Panc1 (cell line): ENCODE measurements around the gene HEG1. TPM values are rescaled to one million over a fixed set of nuclear protein-coding genes. Genes with fewer than 3 reads are reported as not detected.

Experiments
- ATAC-seq: fragments of 200-7000 bp; cut with Tn5 transposase; 2 replicates; pipeline ENCODE4 v1.9.1; 2020; ENCODE audit warnings: mild to moderate bottlenecking, moderate library complexity
- BruUV-seq: library from RNA; stranded (reverse); fragments of 400-500 nt; replicated peaks from 2 replicates; lab custom pipeline; 2021; lab: Mats Ljungman, UMichigan
- CTCF ChIA-PET: fragments of 300-600 bp; sonication (Branson Sonifier 250); formaldehyde crosslinking; loops from one replicate; lab custom pipeline; 2022; ENCODE audit warnings: antibody characterized with exemption; lab: Charles Lee
- POLR2A ChIA-PET: fragments of 300-600 bp; sonication (Branson Sonifier 250); formaldehyde crosslinking; loops from one replicate; lab custom pipeline; 2022; ENCODE audit warnings: antibody characterized with exemption; lab: Charles Lee
- DNase-seq: peaks from one replicate; pipeline ENCODE4 v3.0.0-alpha.2; 2010; ENCODE audit warnings: low read depth, low spot score
- H3K27ac ChIP-seq: 2 replicates; pipeline ENCODE4 v1.5.1; 2011; ENCODE audit warnings: mild to moderate bottlenecking, low read length, inconsistent platforms
- H3K27me3 ChIP-seq: fragments of 200-500 bp; sonication (Bioruptor generic); 2 replicates; pipeline ENCODE4 v1.6.0; 2014; ENCODE audit warnings: low read length, inconsistent platforms; ENCODE audit not compliant: control insufficient read depth, insufficient read depth
- H3K36me3 ChIP-seq: fragments of 200-500 bp; sonication (Bioruptor generic); 2 replicates; pipeline ENCODE4 v1.5.1; 2014; ENCODE audit warnings: inconsistent platforms, mild to moderate bottlenecking, low read length, moderate library complexity; ENCODE audit not compliant: control insufficient read depth, insufficient read depth
- H3K4me1 ChIP-seq: 2 replicates; pipeline ENCODE4 v1.5.1; 2011; ENCODE audit warnings: inconsistent platforms, mild to moderate bottlenecking, low read length, moderate library complexity; ENCODE audit not compliant: control insufficient read depth, insufficient read depth
- H3K4me3 ChIP-seq, 2 experiments: 2 replicates each; pipeline ENCODE4 v1.5.1; 2011 to 2012; ENCODE audit warnings: low read depth in 2 of 2, low read length in 2 of 2, mild to moderate bottlenecking in 2 of 2, inconsistent platforms in 1 of 2, moderate library complexity in 1 of 2
- H3K9me3 ChIP-seq: fragments of 200-500 bp; sonication (Bioruptor generic); 2 replicates; pipeline ENCODE4 v1.5.1; 2014; ENCODE audit warnings: low read depth, mild to moderate bottlenecking, inconsistent platforms, low read length, moderate library complexity; ENCODE audit not compliant: control insufficient read depth, insufficient read depth
- POLR2AphosphoS5 ChIP-seq: IDR thresholded peaks from 2 replicates; pipeline ENCODE4 v1.6.1; 2012; ENCODE audit warnings: mild to moderate bottlenecking, low read depth, low read length, moderate library complexity
- SIN3A ChIP-seq: IDR thresholded peaks from 2 replicates; pipeline ENCODE4 v1.6.1; 2012; ENCODE audit warnings: low read depth, mild to moderate bottlenecking, low read length, moderate library complexity, borderline replicate concordance; ENCODE audit not compliant: insufficient read depth
- TCF7L2 ChIP-seq: IDR thresholded peaks from 2 replicates; pipeline ENCODE4 v1.6.1; 2011; ENCODE audit warnings: mild to moderate bottlenecking, low read depth, low read length, inconsistent platforms
- in situ Hi-C: cut with HindIII; loops from 2 replicates; pipeline ENCODE4 v1.10.0; 2016; ENCODE audit warnings: low sequenced_read_pairs, low pct_unique_long_range_greater_than_20kb
- intact Hi-C: fragments of 100-400 bp; cut with micrococcal nuclease; formaldehyde crosslinking; loops from one replicate; pipeline ENCODE4 v1.10.0; 2022; ENCODE audit not compliant: unreplicated experiment
- total RNA-seq: library from RNA; stranded (reverse); gene quantifications from one replicate; pipeline ENCODE4 v1.2.1, GENCODE V29; 2021; ENCODE audit not compliant: unreplicated experiment
- TF ChIP-seq, protein P1 (sequence below): fragments of 450-650 bp; IDR thresholded peaks from 2 replicates; pipeline ENCODE4 v1.5.1; 2017; ENCODE audit warnings: mild to moderate bottlenecking
- TF ChIP-seq, protein P2 (sequence below), 2 experiments: IDR thresholded peaks; 2 replicates each; pipeline ENCODE4 v1.6.1; 2011 to 2012; ENCODE audit warnings: low read depth in 2 of 2, control low read depth in 1 of 2, low read length in 1 of 2, mild to moderate bottlenecking in 1 of 2, moderate library complexity in 1 of 2; ENCODE audit not compliant: insufficient read depth in 1 of 2

Gene HEG1
- total RNA-seq, 1 experiment from 2014 or later, result 141 TPM

DNA sequence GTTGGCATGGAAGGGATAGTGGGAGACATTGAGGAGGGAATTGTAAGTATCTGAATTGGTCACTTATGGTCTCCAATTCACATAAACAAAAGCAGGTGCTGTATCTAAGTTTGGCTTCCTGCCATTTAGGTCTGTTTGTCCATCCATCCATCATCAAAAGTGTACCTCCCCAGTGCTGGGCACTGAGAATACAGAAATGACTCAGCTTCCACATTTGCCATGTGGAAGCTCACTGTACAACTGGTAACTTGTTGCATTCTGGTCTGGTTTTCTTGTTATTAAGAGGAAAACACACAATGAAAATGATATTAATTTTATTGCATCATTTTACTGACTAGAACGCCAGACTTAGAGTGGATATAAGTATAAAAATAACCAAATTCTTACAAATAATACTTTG, 90.4 kb downstream of the HEG1 start:
- ChIA-PET CTCF (no interaction called here), POLR2A (no interaction called here)
- H3K27me3 ChIP-seq, result no peaks in the 10 kb centered on the region
- in situ Hi-C loops (no loop called here), intact Hi-C loops (no loop called here)
- no peak for ATAC-seq
- H3K27ac ChIP-seq, result no peak overlapping the region
- TF ChIP-seq POLR2AphosphoS5 (no peak), TCF7L2 (no peak), SIN3A (no peak)
- TF ChIP-seq, protein P1, sequence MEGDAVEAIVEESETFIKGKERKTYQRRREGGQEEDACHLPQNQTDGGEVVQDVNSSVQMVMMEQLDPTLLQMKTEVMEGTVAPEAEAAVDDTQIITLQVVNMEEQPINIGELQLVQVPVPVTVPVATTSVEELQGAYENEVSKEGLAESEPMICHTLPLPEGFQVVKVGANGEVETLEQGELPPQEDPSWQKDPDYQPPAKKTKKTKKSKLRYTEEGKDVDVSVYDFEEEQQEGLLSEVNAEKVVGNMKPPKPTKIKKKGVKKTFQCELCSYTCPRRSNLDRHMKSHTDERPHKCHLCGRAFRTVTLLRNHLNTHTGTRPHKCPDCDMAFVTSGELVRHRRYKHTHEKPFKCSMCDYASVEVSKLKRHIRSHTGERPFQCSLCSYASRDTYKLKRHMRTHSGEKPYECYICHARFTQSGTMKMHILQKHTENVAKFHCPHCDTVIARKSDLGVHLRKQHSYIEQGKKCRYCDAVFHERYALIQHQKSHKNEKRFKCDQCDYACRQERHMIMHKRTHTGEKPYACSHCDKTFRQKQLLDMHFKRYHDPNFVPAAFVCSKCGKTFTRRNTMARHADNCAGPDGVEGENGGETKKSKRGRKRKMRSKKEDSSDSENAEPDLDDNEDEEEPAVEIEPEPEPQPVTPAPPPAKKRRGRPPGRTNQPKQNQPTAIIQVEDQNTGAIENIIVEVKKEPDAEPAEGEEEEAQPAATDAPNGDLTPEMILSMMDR, result no peak
- TF ChIP-seq, protein P2, sequence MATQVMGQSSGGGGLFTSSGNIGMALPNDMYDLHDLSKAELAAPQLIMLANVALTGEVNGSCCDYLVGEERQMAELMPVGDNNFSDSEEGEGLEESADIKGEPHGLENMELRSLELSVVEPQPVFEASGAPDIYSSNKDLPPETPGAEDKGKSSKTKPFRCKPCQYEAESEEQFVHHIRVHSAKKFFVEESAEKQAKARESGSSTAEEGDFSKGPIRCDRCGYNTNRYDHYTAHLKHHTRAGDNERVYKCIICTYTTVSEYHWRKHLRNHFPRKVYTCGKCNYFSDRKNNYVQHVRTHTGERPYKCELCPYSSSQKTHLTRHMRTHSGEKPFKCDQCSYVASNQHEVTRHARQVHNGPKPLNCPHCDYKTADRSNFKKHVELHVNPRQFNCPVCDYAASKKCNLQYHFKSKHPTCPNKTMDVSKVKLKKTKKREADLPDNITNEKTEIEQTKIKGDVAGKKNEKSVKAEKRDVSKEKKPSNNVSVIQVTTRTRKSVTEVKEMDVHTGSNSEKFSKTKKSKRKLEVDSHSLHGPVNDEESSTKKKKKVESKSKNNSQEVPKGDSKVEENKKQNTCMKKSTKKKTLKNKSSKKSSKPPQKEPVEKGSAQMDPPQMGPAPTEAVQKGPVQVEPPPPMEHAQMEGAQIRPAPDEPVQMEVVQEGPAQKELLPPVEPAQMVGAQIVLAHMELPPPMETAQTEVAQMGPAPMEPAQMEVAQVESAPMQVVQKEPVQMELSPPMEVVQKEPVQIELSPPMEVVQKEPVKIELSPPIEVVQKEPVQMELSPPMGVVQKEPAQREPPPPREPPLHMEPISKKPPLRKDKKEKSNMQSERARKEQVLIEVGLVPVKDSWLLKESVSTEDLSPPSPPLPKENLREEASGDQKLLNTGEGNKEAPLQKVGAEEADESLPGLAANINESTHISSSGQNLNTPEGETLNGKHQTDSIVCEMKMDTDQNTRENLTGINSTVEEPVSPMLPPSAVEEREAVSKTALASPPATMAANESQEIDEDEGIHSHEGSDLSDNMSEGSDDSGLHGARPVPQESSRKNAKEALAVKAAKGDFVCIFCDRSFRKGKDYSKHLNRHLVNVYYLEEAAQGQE (IDR thresholded peaks at IDR 0.05; ENCODE audit: insufficient read depth in 1 of 2, low read depth in 2 of 2, low read length in 1 of 2), result no peak
- no TSS peak for BruUV-seq
- H3K4me3 ChIP-seq, result no peak overlapping the region
- H3K9me3 ChIP-seq, result no peaks in the 10 kb centered on the region
- peaks cover 11% of the 10 kb centered on the region for H3K4me1 ChIP-seq
- no peak for DNase-seq
- H3K36me3 ChIP-seq, result no peaks in the 10 kb centered on the region

DNA sequence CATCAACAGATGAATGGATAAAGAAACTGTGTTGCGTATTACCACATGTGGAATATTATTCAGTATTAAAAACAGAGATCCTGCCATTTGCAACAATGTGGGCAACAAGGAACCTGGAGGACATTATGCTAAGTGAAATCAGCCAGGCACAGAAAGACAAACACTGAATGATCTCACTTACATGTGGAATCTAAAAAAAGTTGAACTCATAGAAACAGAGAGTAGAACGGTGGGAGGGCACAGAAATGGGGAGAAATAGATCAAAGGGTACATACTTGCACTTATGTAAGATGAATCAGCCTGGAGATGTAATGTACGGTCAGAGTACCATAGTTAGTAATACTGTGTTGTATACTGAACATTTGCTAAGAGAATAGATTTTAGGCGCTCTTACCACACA, 91.4 kb downstream of the HEG1 start:
- ChIA-PET POLR2A (no interaction called here), CTCF (interaction anchor here (1.1 kb wide), 1 partner anchor 35 kb away, joined by 3 read pairs; no protein-coding TSS in a partner anchor)
- no peak for DNase-seq
- ATAC-seq, result no peak
- peak overlapping the region; percentile 5; the same call in 1 of the 2 replicates for H3K27ac ChIP-seq
- no TSS peak for BruUV-seq
- intact Hi-C loops (no loop called here), in situ Hi-C loops (no loop called here)
- H3K36me3 ChIP-seq, result no peaks in the 10 kb centered on the region
- no peak overlapping the region for H3K4me3 ChIP-seq
- TF ChIP-seq, protein P2 (IDR thresholded peaks at IDR 0.05; ENCODE audit: insufficient read depth in 1 of 2, low read depth in 2 of 2, low read length in 1 of 2), result no peak
- TF ChIP-seq SIN3A (no peak), TCF7L2 (no peak), POLR2AphosphoS5 (no peak)
- TF ChIP-seq, protein P1, result no peak
- H3K9me3 ChIP-seq, result no peaks in the 10 kb centered on the region
- peaks cover 11% of the 10 kb centered on the region for H3K4me1 ChIP-seq
- no peaks in the 10 kb centered on the region for H3K27me3 ChIP-seq
